ENCODE results near the gene CITED1.

DNA sequence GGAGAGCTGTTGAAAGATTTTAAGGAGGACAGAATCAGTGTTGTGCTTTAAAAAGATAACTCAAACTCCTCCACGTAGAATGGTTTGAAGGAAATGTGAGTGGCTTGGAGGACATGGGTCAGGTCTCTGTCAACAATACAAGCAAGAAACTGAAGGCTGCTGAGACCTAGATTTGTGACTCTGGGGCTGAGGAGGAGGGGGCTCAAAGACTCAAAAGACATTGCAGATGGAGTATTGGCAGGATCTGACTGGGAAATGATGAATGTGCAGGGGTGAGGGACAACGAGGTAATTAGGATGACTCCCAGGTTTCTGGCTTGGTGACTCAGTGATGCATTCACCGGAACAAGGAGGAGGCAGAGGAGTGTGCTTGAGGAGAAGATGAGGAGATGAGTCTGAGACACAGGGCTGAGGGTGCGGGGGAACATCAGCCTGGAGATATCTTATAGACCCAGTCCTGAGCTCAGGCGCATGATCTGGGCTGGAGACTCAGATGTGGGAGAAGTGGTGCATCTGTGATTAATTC is 25.3 kb downstream of the CITED1 start:
- TF ChIP-seq CTCF (conservative IDR thresholded peaks at IDR 0.05; ENCODE audit: low read length) = no peak
- no peak for TF ChIP-seq EZH2phosphoT487 (IDR thresholded peaks at IDR 0.05; ENCODE audit: borderline replicate concordance)

All from Loucy (cell line).